Liver (tissue), 9 donors: Measurements from ENCODE around the gene CELF4. TPM values are rescaled to one million over a fixed set of nuclear protein-coding genes. Genes with fewer than 3 reads are reported as not detected.

Source experiments
- DNase-seq: peaks from one replicate; pipeline ENCODE4 v3.0.0-alpha.2; 2017; ENCODE audit warnings: low spot score
- H3K27ac ChIP-seq, 2 donors: one replicate each; pipeline ENCODE4 v1.7.0; 2013; ENCODE audit warnings: inconsistent platforms in 2 of 2, low read length in 2 of 2, control low read depth in 1 of 2, low read depth in 1 of 2, mild to moderate bottlenecking in 1 of 2
- H3K27me3 ChIP-seq, 4 donors: one replicate each; pipeline versions ENCODE4 v1.6.1 to v1.7.0; 2013; ENCODE audit warnings: low read length in 3 of 4, inconsistent platforms in 1 of 4, mild to moderate bottlenecking in 1 of 4, moderate library complexity in 1 of 4; ENCODE audit not compliant: control insufficient read depth in 4 of 4, insufficient read depth in 4 of 4
- H3K36me3 ChIP-seq, 4 donors: one replicate each; pipeline versions ENCODE4 v1.6.1 to v1.7.0; 2013; ENCODE audit warnings: low read length in 3 of 4, mild to moderate bottlenecking in 3 of 4, low read depth in 1 of 4, moderate library complexity in 1 of 4; ENCODE audit not compliant: control insufficient read depth in 4 of 4, insufficient read depth in 3 of 4
- H3K4me1 ChIP-seq, 4 donors: one replicate each; pipeline versions ENCODE4 v1.6.1 to v1.7.0; 2013; ENCODE audit warnings: low read length in 3 of 4, mild to moderate bottlenecking in 3 of 4, moderate library complexity in 1 of 4; ENCODE audit not compliant: control insufficient read depth in 4 of 4, insufficient read depth in 4 of 4
- H3K4me3 ChIP-seq, 3 donors: one replicate each; pipeline versions ENCODE4 v1.6.1 to v1.7.0; 2013; ENCODE audit warnings: low read length in 3 of 3, control low read depth in 1 of 3, low read depth in 1 of 3, mild to moderate bottlenecking in 1 of 3
- H3K9ac ChIP-seq, 2 donors: one replicate each; pipeline ENCODE4 v1.7.0; 2013; ENCODE audit warnings: low read length in 2 of 2, mild to moderate bottlenecking in 2 of 2, moderate library complexity in 2 of 2, control low read depth in 1 of 2, low read depth in 1 of 2
- H3K9me3 ChIP-seq, 4 donors: one replicate each; pipeline versions ENCODE4 v1.6.1 to v1.7.0; 2013; ENCODE audit warnings: low read length in 3 of 4; ENCODE audit not compliant: control insufficient read depth in 4 of 4
- ATF3 ChIP-seq: IDR thresholded peaks from 2 replicates; pipeline ENCODE4 v1.6.1; 2016; ENCODE audit warnings: antibody characterized with exemption
- CTCF ChIP-seq: fragments of 150-350 bp; IDR thresholded peaks from 2 replicates; pipeline ENCODE4 v1.5.1; 2017; ENCODE audit warnings: improper control_type of control experiment, low read depth, low read length; ENCODE audit not compliant: missing input control
- EGR1 ChIP-seq, 2 donors: IDR thresholded peaks; 2 replicates each; pipeline ENCODE4 v1.6.1; 2016 to 2018; ENCODE audit warnings: antibody characterized with exemption in 2 of 2, low read depth in 2 of 2
- FOXA1 ChIP-seq: IDR thresholded peaks from 2 replicates; pipeline ENCODE4 v1.6.1; 2016; ENCODE audit warnings: antibody characterized with exemption
- FOXA2 ChIP-seq: IDR thresholded peaks from 2 replicates; pipeline ENCODE4 v1.6.1; 2016; ENCODE audit warnings: antibody characterized with exemption
- GABPA ChIP-seq, 2 donors: IDR thresholded peaks in 1 of 2; conservative IDR thresholded peaks in 1 of 2; 2 replicates each; pipeline ENCODE4 v1.6.1; 2016; ENCODE audit warnings: antibody characterized with exemption in 2 of 2, mild to moderate bottlenecking in 1 of 2, moderate library complexity in 1 of 2
- HNF4A ChIP-seq, 2 donors: conservative IDR thresholded peaks; 2 replicates each; pipeline ENCODE4 v1.6.1; 2016; ENCODE audit warnings: antibody characterized with exemption in 2 of 2, mild to moderate bottlenecking in 2 of 2
- HNF4G ChIP-seq: IDR thresholded peaks from 2 replicates; pipeline ENCODE4 v1.6.1; 2016; ENCODE audit warnings: antibody characterized with exemption
- JUND ChIP-seq, 2 donors: IDR thresholded peaks; 2 replicates each; pipeline ENCODE4 v1.6.1; 2016; ENCODE audit warnings: antibody characterized with exemption in 2 of 2
- MAX ChIP-seq: IDR thresholded peaks from 2 replicates; pipeline ENCODE4 v1.6.1; 2016; ENCODE audit warnings: antibody characterized with exemption
- NR2F2 ChIP-seq: IDR thresholded peaks from 2 replicates; pipeline ENCODE4 v1.6.1; 2016; ENCODE audit warnings: antibody characterized with exemption
- RAD21 ChIP-seq, 2 donors: IDR thresholded peaks; 2 replicates each; pipeline ENCODE4 v1.6.1; 2016; ENCODE audit warnings: antibody characterized with exemption in 2 of 2, mild to moderate bottlenecking in 2 of 2
- REST ChIP-seq: IDR thresholded peaks from 2 replicates; pipeline ENCODE4 v1.6.1; 2016; ENCODE audit warnings: antibody characterized with exemption, mild to moderate bottlenecking
- RXRA ChIP-seq, 2 donors: IDR thresholded peaks; 2 replicates each; pipeline ENCODE4 v1.6.1; 2017 to 2018; ENCODE audit warnings: antibody characterized with exemption in 2 of 2, mild to moderate bottlenecking in 1 of 2
- SP1 ChIP-seq: IDR thresholded peaks from 2 replicates; pipeline ENCODE4 v1.6.1; 2018; ENCODE audit warnings: antibody characterized with exemption, mild to moderate bottlenecking
- TAF1 ChIP-seq: conservative IDR thresholded peaks from 2 replicates; pipeline ENCODE4 v1.6.1; 2016; ENCODE audit warnings: antibody characterized with exemption, mild to moderate bottlenecking
- ZBTB33 ChIP-seq: IDR thresholded peaks from 2 replicates; pipeline ENCODE4 v1.6.1; 2016; ENCODE audit warnings: antibody characterized with exemption
- WGBS: extraction: QIAGEN DNeasy Blood & Tissue Kit; methylation state at CpG from one replicate; pipeline ENCODE4 v1.1.7; 2013; 5-methylcytosine and 5-hydroxymethylcytosine counted together
- polyA plus RNA-seq, 2 donors: library from polyadenylated mRNA; stranded (reverse) in 1 of 2; unstranded in 1 of 2; fragments of 200-250 nt in 1 of 2; fragments of >200 nt in 1 of 2; fragmentation: Nextera tagmentation in 1 of 2; extraction: Ambion mirVana in 1 of 2; gene quantifications; one replicate each; pipeline versions ENCODE4 v1.2.1 to v1.2.3, GENCODE V29; 2013 to 2015
- total RNA-seq, 2 donors: library from RNA; depleted of rRNA; stranded (reverse); fragments of >200 nt; gene quantifications; one replicate each; pipeline ENCODE4 v1.2.3, GENCODE V29; 2014
- donor health status: healthy.
- donor health status: healthy.
- donor health status: healthy.
- donor health status: healthy.
- donor health status: healthy.

Gene CELF4
- total and polyA plus RNA-seq, 4 donors, result 0.08 to 0.28 (median 0.21) TPM; not detected in 1

- no peaks in the 10 kb centered on the region for H3K4me1 ChIP-seq
- H3K4me3 ChIP-seq, result no peak overlapping the region
- TF ChIP-seq MAX (no peak), TAF1 (no peak), GABPA (IDR thresholded peaks at IDR 0.05 in 1 of 2, conservative IDR thresholded peaks at IDR 0.05 in 1 of 2) (no peak), REST (no peak), ATF3 (no peak), RXRA (IDR thresholded peaks at IDR 0.05) (no peak), RAD21 (IDR thresholded peaks at IDR 0.05) (no peak), NR2F2 (no peak), FOXA1 (no peak), SP1 (no peak), ZBTB33 (no peak), HNF4G (no peak), CTCF (no peak), EGR1 (IDR thresholded peaks at IDR 0.05; ENCODE audit: low read depth in 2 of 2) (no peak), JUND (IDR thresholded peaks at IDR 0.05) (no peak), HNF4A (conservative IDR thresholded peaks at IDR 0.05) (no peak), FOXA2 (no peak)
- no peaks in the 10 kb centered on the region for H3K36me3 ChIP-seq
- H3K27me3 ChIP-seq, result peaks cover 0 to 2% (median under 1%) of the 10 kb centered on the region in 4 donors
- no peak overlapping the region for H3K9ac ChIP-seq
- DNase-seq, result no peak
- no peak overlapping the region for H3K27ac ChIP-seq
- no peaks in the 10 kb centered on the region for H3K9me3 ChIP-seq
- 72% methylated on average over 3 of the region's 3 CpGs for WGBS
Observed at GRCh38 chr18:37346048-37346447, 219.6 kb downstream of the CELF4 start.

- no peaks in the 10 kb centered on the region for H3K9me3 ChIP-seq
- TF ChIP-seq NR2F2 (no peak), RAD21 (IDR thresholded peaks at IDR 0.05) (no peak), TAF1 (no peak), FOXA1 (no peak), REST (no peak), EGR1 (IDR thresholded peaks at IDR 0.05; ENCODE audit: low read depth in 2 of 2) (no peak), MAX (no peak), CTCF (no peak), RXRA (IDR thresholded peaks at IDR 0.05) (no peak)
- H3K36me3 ChIP-seq, result no peaks in the 10 kb centered on the region
- H3K4me3 ChIP-seq, result no peak overlapping the region
- whole genome bisulfite sequencing, result 21% methylated on average over 7 of the region's 7 CpGs
- no peaks in the 10 kb centered on the region for H3K4me1 ChIP-seq
- DNase-seq, result no peak
- H3K9ac ChIP-seq, result no peak overlapping the region
- H3K27me3 ChIP-seq, result peaks cover 0 to 2% (median 0%) of the 10 kb centered on the region in 4 donors
- H3K27ac ChIP-seq, result no peak overlapping the region
Observed at GRCh38 chr18:37343542-37343851, 222.1 kb downstream of the CELF4 start.
